IMR-90 (cell line): ENCODE data around the gene LHFPL6. TPM values are rescaled to one million over a fixed set of nuclear protein-coding genes. Genes with fewer than 3 reads are reported as not detected.
A peak's percentile ranks its signal among the peaks of the same experiment; 100 is the strongest.

Experiments used
- ATAC-seq: fragments of 200-7000 bp; cut with Tn5 transposase; 2 replicates; pipeline ENCODE4 v1.9.1; 2020; ENCODE audit warnings: low read depth, mild to moderate bottlenecking, moderate library complexity
- BruUV-seq: library from RNA; stranded (reverse); fragments of 400-500 nt; replicated peaks from 2 replicates; lab custom pipeline; 2021; lab: Mats Ljungman, UMichigan
- CTCF ChIA-PET: fragments of 300-600 bp; formaldehyde crosslinking; extraction: SDS; loops from one replicate; lab custom pipeline; 2021; ENCODE audit warnings: antibody characterized with exemption; lab: Yijun Ruan, JAX
- POLR2A ChIA-PET: fragments of 300-600 bp; sonication (Branson Sonifier 250); formaldehyde crosslinking; loops from one replicate; lab custom pipeline; 2022; ENCODE audit warnings: antibody characterized with exemption; ENCODE audit not compliant: unreplicated experiment; lab: Charles Lee
- DNase-seq: peaks from one replicate; pipeline ENCODE4 v3.0.0; 2013
- H2AFZ ChIP-seq: replicated peaks from 2 replicates; pipeline ENCODE3; 2013; ENCODE audit warnings: low read length, mild to moderate bottlenecking; ENCODE audit not compliant: poor library complexity
- H2AK5ac ChIP-seq: 2 replicates; pipeline ENCODE4 v1.6.1; 2013; ENCODE audit warnings: low read depth, low read length, inconsistent platforms
- H2AK9ac ChIP-seq: replicated peaks from 2 replicates; pipeline ENCODE3; 2013; ENCODE audit warnings: mild to moderate bottlenecking, low read depth, low read length, moderate library complexity; ENCODE audit not compliant: poor library complexity
- H2BK120ac ChIP-seq: 2 replicates; pipeline ENCODE4 v1.6.1; 2013; ENCODE audit warnings: low read depth, low read length, inconsistent platforms
- H2BK15ac ChIP-seq: 3 replicates; pipeline ENCODE4 v1.6.1; 2013; ENCODE audit warnings: low read depth, low read length, inconsistent platforms
- H2BK20ac ChIP-seq: 2 replicates; pipeline ENCODE4 v1.6.1; 2013; ENCODE audit warnings: low read depth, mild to moderate bottlenecking, inconsistent platforms, low read length, moderate library complexity
- H2BK5ac ChIP-seq: 2 replicates; pipeline ENCODE4 v1.6.1; 2013; ENCODE audit warnings: mild to moderate bottlenecking, low read depth, low read length, inconsistent platforms; ENCODE audit not compliant: poor library complexity, severe bottlenecking
- H3K14ac ChIP-seq: replicated peaks from 2 replicates; pipeline ENCODE4 v1.6.1; 2013; ENCODE audit warnings: low read depth, low read length, inconsistent platforms
- H3K18ac ChIP-seq: 2 replicates; pipeline ENCODE4 v1.6.1; 2013; ENCODE audit warnings: low read depth, low read length, control low read depth
- H3K23ac ChIP-seq: 2 replicates; pipeline ENCODE4 v1.6.1; 2013; ENCODE audit warnings: low read depth, low read length, inconsistent platforms
- H3K27ac ChIP-seq: 2 replicates; pipeline ENCODE4 v1.5.1; 2013; ENCODE audit warnings: mild to moderate bottlenecking, control low read depth, low read length; ENCODE audit not compliant: insufficient read depth
- H3K27me3 ChIP-seq: 2 replicates; pipeline ENCODE4 v1.6.1; 2013; ENCODE audit warnings: low read length; ENCODE audit not compliant: control insufficient read depth, insufficient read depth
- H3K36me3 ChIP-seq: 2 replicates; pipeline ENCODE4 v1.6.1; 2013; ENCODE audit warnings: low read length, mixed read lengths; ENCODE audit not compliant: control insufficient read depth, insufficient read depth
- H3K4ac ChIP-seq: 2 replicates; pipeline ENCODE4 v1.6.1; 2013; ENCODE audit warnings: low read depth, low read length, inconsistent platforms
- H3K4me1 ChIP-seq: 2 replicates; pipeline ENCODE4 v1.6.1; 2013; ENCODE audit warnings: low read length, mixed read lengths; ENCODE audit not compliant: control insufficient read depth, insufficient read depth
- H3K4me2 ChIP-seq: 2 replicates; pipeline ENCODE4 v1.6.1; 2013; ENCODE audit warnings: low read depth, mild to moderate bottlenecking, control low read depth, low read length, moderate library complexity
- H3K4me3 ChIP-seq: 2 replicates; pipeline ENCODE4 v1.5.1; 2013; ENCODE audit warnings: low read depth, mild to moderate bottlenecking, control low read depth, low read length, moderate library complexity; ENCODE audit not compliant: insufficient read depth
- H3K56ac ChIP-seq: 2 replicates; pipeline ENCODE4 v1.6.1; 2013; ENCODE audit warnings: low read length, inconsistent platforms; ENCODE audit not compliant: insufficient read depth; ENCODE audit errors: extremely low read depth
- H3K79me1 ChIP-seq, 2 experiments: 2 replicates each; pipeline ENCODE4 v1.6.1; 2013; ENCODE audit warnings: low read length in 2 of 2, inconsistent platforms in 1 of 2, low read depth in 1 of 2
- H3K9ac ChIP-seq: 2 replicates; pipeline ENCODE4 v1.6.1; 2013; ENCODE audit warnings: low read depth, low read length, control low read depth
- H3K9me1 ChIP-seq: 2 replicates; pipeline ENCODE4 v1.6.1; 2013; ENCODE audit warnings: low read length, inconsistent platforms; ENCODE audit not compliant: insufficient read depth
- H3K9me3 ChIP-seq: 2 replicates; pipeline ENCODE4 v1.6.1; 2013; ENCODE audit warnings: low read length; ENCODE audit not compliant: control insufficient read depth, insufficient read depth
- H4K20me1 ChIP-seq: 2 replicates; pipeline ENCODE4 v1.6.1; 2013; ENCODE audit warnings: low read length, inconsistent platforms; ENCODE audit not compliant: insufficient read depth
- H4K5ac ChIP-seq: 2 replicates; pipeline ENCODE4 v1.6.1; 2013; ENCODE audit warnings: mild to moderate bottlenecking, low read depth, low read length, control low read depth
- H4K8ac ChIP-seq, 2 experiments: 2 replicates each; pipeline ENCODE4 v1.6.1; 2013; ENCODE audit warnings: low read depth in 2 of 2, low read length in 2 of 2, control low read depth in 1 of 2, inconsistent platforms in 1 of 2
- H4K91ac ChIP-seq: 2 replicates; pipeline ENCODE4 v1.6.1; 2013; ENCODE audit warnings: low read depth, low read length, inconsistent platforms; ENCODE audit not compliant: insufficient read depth
- CEBPB ChIP-seq: IDR thresholded peaks from 2 replicates; pipeline ENCODE4 v1.6.1; 2012; ENCODE audit warnings: low read depth, low read length, improper control_type of control experiment
- USF2 ChIP-seq: fragments of 150-350 bp; IDR thresholded peaks from 2 replicates; pipeline ENCODE4 v1.6.1; 2017; ENCODE audit warnings: mild to moderate bottlenecking, antibody characterized with exemption, low read length, low read depth
- WGBS, 2 experiments: methylation state at CpG; one replicate each; pipeline versions ENCODE4 v1.1.5 to v1.1.7; 2013; ENCODE audit warnings: missing lambda C conversion rate in 2 of 2; ENCODE audit not compliant: insufficient read length in 1 of 2; ENCODE audit errors: extremely low coverage in 2 of 2; 5-methylcytosine and 5-hydroxymethylcytosine counted together
- dilution Hi-C: fragments of 300-500 bp; cut with HindIII; formaldehyde crosslinking; loops from one replicate; pipeline ENCODE4 v1.14.3; 2018; ENCODE audit warnings: low sequenced_read_pairs; ENCODE audit not compliant: unreplicated experiment
- in situ Hi-C: fragments of 300-500 bp; cut with MboI; formaldehyde crosslinking; loops from 3 replicates; pipeline ENCODE4 v1.14.3; 2019; ENCODE audit warnings: low sequenced_read_pairs, inconsistent platforms, mixed read lengths
- intact Hi-C: fragments of 100-400 bp; cut with micrococcal nuclease; formaldehyde crosslinking; loops from 2 replicates; pipeline ENCODE4 v1.10.0; 2022
- polyA plus RNA-seq, 3 experiments: library from polyadenylated mRNA; depleted of rRNA; stranded (reverse); fragments of >200 nt; gene quantifications; 2 replicates each; pipeline ENCODE4 v1.2.3, GENCODE V29; 2012; ENCODE audit warnings: low replicate concordance in 1 of 3
- total RNA-seq: library from RNA; depleted of rRNA; stranded (reverse); fragments of >200 nt; gene quantifications from 2 replicates; pipeline ENCODE4 v1.2.3, GENCODE V29; 2012
- TF ChIP-seq, protein P1 (sequence below): fragments of 150-350 bp; IDR thresholded peaks from 2 replicates; pipeline ENCODE4 v1.6.1; 2016; ENCODE audit warnings: low read depth, mild to moderate bottlenecking, low read length, moderate library complexity, borderline replicate concordance

The LHFPL6 gene
- total and polyA plus RNA-seq, 2 of the 4 experiments (the other 2 are of a cell fraction), result 24.7 to 36.1 TPM

DNA sequence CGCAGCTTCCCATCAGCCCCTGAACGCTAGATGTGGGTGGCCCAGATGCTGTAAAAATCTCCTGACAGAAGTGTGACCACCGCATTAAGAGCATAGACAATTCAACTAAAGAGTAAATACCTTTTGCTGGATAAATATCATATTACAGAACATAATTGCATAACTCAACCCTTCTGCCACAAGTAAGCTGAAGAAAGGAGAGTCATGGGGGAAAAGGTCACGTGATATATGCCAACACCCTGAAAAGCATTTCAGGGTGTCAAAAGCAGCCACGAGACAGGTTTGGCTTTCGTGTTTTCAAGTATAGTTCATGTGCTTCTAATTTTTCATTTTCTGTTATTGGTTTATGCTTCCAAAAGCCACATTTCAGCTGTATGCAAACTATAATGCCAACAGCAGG lies 71.3 kb downstream of the LHFPL6 start:
- Histone ChIP-seq H2BK5ac (peak overlapping the region; percentile 21), H3K27me3 (no peaks in the 10 kb centered on the region), H4K8ac (peak overlapping the region in 1 of 2 experiments; percentile 72; a peak in 2 of 4 replicates), H2AK5ac (no peak overlapping the region; the same call in 1 of the 2 replicates), H2AK9ac (no peak overlapping the region), H3K14ac (0 out of 2 replicates have a peak overlapping the region, but pooled peaks have one; percentile 43), H3K9me3 (no peaks in the 10 kb centered on the region), H3K9ac (no peak overlapping the region), H3K4ac (peak overlapping the region; percentile 42; the same call in 1 of the 2 replicates), H3K4me1 (peaks cover 17% of the 10 kb centered on the region), H2BK20ac (peak overlapping the region; percentile 48; the same call in 1 of the 2 replicates), H2BK15ac (peak overlapping the region; percentile 12; the same call in 1 of the 3 replicates), H4K20me1 (no peaks in the 10 kb centered on the region), H3K9me1 (peaks cover 14% of the 10 kb centered on the region), H3K27ac (no peak overlapping the region), H3K4me2 (peak overlapping the region; percentile 60; the same call in 1 of the 2 replicates), H4K5ac (peak overlapping the region; percentile 40; the same call in 1 of the 2 replicates), H3K79me1 (peaks cover 24 to 56% of the 10 kb centered on the region in 2 experiments), H3K36me3 (no peaks in the 10 kb centered on the region), H3K4me3 (no peak overlapping the region), H3K23ac (peak overlapping the region; percentile 51; the same call in 1 of the 2 replicates), H3K18ac (peak overlapping the region; percentile 60; the same call in 1 of the 2 replicates), H3K56ac (no peak overlapping the region), H4K91ac (peak overlapping the region; percentile 29; the same call in 1 of the 2 replicates), H2BK120ac (peak overlapping the region; percentile 24), H2AFZ (no peak overlapping the region)
- DNase-seq (peak; percentile 32), ATAC-seq (no peak)
- POLR2A ChIA-PET, result no interaction called here
- TF ChIP-seq CEBPB (peak; percentile 69; the same call in 1 of the 2 replicates), USF2 (peak; percentile 30; the same call in 1 of the 2 replicates)
- TF ChIP-seq, protein P1, sequence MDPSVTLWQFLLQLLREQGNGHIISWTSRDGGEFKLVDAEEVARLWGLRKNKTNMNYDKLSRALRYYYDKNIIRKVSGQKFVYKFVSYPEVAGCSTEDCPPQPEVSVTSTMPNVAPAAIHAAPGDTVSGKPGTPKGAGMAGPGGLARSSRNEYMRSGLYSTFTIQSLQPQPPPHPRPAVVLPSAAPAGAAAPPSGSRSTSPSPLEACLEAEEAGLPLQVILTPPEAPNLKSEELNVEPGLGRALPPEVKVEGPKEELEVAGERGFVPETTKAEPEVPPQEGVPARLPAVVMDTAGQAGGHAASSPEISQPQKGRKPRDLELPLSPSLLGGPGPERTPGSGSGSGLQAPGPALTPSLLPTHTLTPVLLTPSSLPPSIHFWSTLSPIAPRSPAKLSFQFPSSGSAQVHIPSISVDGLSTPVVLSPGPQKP, result no peak
- WGBS, 2 experiments, result no CpG with 5 or more reads among the region's 6 CpGs
- in situ Hi-C loops, result no loop called here
- no TSS peak for BruUV-seq
- dilution Hi-C loops, result no loop called here
- intact Hi-C loops, result no loop called here
- CTCF ChIA-PET, result no interaction called here
